ENCODE measurements around the gene ADAMTSL1.
"Not testable (repeated sequence)": the region's sequence is repeated elsewhere in the genome, so short reads cannot be mapped to it uniquely, and the experiment has no call there.

ADAMTSL1 gene

DNA sequence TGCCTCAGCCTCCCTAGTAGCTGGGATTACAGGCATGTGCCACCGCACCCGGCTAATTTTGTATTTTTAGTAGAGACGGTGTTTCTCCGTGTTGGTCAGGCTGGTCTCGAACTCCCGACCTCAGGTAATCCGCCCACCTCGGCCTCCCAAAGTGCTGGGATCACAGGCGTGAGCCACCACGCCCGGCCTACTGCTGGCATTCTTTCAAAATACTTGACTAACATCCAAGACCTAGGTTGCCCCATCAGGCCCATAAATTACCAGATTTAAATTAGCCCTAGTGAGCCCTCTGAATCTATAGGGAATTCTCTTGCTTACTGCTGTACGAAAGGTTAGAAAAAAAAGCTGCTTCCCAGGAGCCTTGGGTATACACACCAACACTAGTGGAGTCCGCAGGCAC is 456.7 kb downstream of the ADAMTSL1 start:
- H3K4me3 ChIP-seq (ENCODE audit: low read depth in 1 of 2, low read length in 2 of 2); H3K9ac ChIP-seq (ENCODE audit: low read depth in 1 of 2, low read length in 2 of 2); H3K27me3 ChIP-seq (ENCODE audit: control insufficient read depth in 1 of 2, insufficient read depth in 2 of 2, low read length in 2 of 2); H3K27ac ChIP-seq (ENCODE audit: low read depth, low read length); H3K4me1 ChIP-seq (ENCODE audit: control insufficient read depth in 1 of 2, insufficient read depth in 2 of 2, low read length in 2 of 2); H3K36me3 ChIP-seq (ENCODE audit: control insufficient read depth in 1 of 2, insufficient read depth in 2 of 2, low read length in 2 of 2); H3K9me3 ChIP-seq (ENCODE audit: control insufficient read depth in 1 of 2, low read length in 2 of 2): not testable (repeated sequence)

DNA sequence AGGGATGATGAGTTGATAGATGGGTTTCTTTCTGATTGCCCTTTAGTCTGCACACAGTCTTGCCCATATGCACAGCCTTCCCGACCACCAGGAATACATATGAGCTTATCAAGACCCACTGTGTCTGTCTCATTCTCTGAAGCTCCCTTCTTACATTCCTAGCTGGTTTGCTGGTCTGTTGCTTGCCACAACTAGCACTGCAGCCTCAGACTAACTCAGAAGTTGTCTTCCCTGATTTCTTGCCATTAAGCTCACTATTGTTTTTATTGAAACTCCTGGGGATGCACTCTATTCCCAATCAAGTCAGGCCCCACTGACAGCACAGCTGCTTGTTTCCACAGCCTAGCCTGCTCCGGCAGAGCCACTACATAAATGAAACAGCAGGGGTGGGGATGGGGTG is 461.6 kb downstream of the ADAMTSL1 start:
- Histone ChIP-seq H3K4me3 (ENCODE audit: low read depth in 1 of 2, low read length in 2 of 2) (no peak overlapping the region), H3K9me3 (ENCODE audit: control insufficient read depth in 1 of 2, low read length in 2 of 2) (no peaks in the 10 kb centered on the region), H3K4me1 (ENCODE audit: control insufficient read depth in 1 of 2, insufficient read depth in 2 of 2, low read length in 2 of 2) (no peaks in the 10 kb centered on the region), H3K27me3 (ENCODE audit: control insufficient read depth in 1 of 2, insufficient read depth in 2 of 2, low read length in 2 of 2) (no peaks in the 10 kb centered on the region), H3K9ac (ENCODE audit: low read depth in 1 of 2, low read length in 2 of 2) (no peak overlapping the region), H3K27ac (ENCODE audit: low read depth, low read length) (no peak overlapping the region), H3K36me3 (ENCODE audit: control insufficient read depth in 1 of 2, insufficient read depth in 2 of 2, low read length in 2 of 2) (no peaks in the 10 kb centered on the region)

DNA sequence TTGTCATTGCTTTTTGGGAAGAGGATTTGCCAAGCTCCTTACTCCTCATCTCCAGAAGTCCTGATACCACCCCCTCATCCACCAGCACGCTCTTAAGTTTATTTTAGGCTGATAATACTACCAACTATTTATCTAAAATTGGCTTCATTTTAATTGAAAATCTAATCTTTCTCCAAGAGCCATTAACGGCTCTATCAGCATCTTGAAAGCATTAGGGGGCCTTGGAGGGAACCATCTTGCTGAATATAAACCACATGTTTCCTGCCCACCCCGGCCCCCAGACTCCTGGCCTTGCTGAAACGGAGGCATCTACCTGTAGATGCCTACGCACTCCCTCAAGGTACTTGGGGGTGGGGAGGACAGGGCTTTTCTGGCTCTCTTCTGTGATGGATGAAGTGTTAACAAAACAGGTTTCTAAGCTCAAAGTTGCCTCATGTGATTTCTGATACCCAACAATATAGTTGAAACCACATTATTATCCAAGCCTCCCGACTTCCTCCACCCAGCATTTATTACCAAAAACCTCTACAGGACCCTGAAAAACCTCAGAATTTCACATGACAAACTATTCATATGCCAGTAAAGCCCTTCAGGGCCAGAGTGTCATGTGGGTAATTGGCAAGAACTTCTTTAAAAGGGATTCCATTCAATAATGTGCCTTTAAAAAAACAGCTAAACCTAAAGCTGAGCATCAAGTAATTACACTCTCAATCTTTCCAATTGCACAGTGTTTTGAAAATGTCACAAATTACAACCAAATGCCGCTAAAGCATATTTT is 462.3 kb downstream of the ADAMTSL1 start:
- H3K27ac ChIP-seq (ENCODE audit: low read depth, low read length), result no peak overlapping the region
- no peak overlapping the region for H3K4me3 ChIP-seq (ENCODE audit: low read depth in 1 of 2, low read length in 2 of 2)
- no peaks in the 10 kb centered on the region for H3K36me3 ChIP-seq (ENCODE audit: control insufficient read depth in 1 of 2, insufficient read depth in 2 of 2, low read length in 2 of 2)
- no peaks in the 10 kb centered on the region for H3K9me3 ChIP-seq (ENCODE audit: control insufficient read depth in 1 of 2, low read length in 2 of 2)
- H3K27me3 ChIP-seq (ENCODE audit: control insufficient read depth in 1 of 2, insufficient read depth in 2 of 2, low read length in 2 of 2), result no peaks in the 10 kb centered on the region
- no peaks in the 10 kb centered on the region for H3K4me1 ChIP-seq (ENCODE audit: control insufficient read depth in 1 of 2, insufficient read depth in 2 of 2, low read length in 2 of 2)
- H3K9ac ChIP-seq (ENCODE audit: low read depth in 1 of 2, low read length in 2 of 2), result no peak overlapping the region

DNA sequence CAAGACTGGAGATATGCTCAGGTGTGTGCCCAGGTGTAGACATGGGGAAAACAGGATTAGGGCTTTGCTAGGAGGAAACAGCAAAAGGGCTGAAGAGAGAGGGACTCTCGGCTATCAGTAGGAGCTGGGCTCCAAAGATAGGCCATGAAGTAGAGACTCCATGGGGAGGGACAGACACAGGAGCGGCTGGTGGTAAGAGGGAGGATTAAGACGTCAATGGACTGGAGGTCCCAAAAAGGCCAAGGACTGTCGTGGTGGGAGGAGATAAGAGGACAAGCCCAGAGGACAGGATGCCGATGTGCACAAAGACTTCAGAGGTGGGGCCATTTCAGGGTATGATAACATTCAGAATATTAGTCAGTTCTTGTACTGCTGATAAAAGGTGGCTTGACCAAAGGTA is 466.0 kb downstream of the ADAMTSL1 start:
- Histone ChIP-seq H3K9me3 (ENCODE audit: control insufficient read depth in 1 of 2, low read length in 2 of 2) (no peaks in the 10 kb centered on the region), H3K36me3 (ENCODE audit: control insufficient read depth in 1 of 2, insufficient read depth in 2 of 2, low read length in 2 of 2) (no peaks in the 10 kb centered on the region), H3K27ac (ENCODE audit: low read depth, low read length) (no peak overlapping the region), H3K4me3 (ENCODE audit: low read depth in 1 of 2, low read length in 2 of 2) (no peak overlapping the region), H3K9ac (ENCODE audit: low read depth in 1 of 2, low read length in 2 of 2) (no peak overlapping the region), H3K27me3 (ENCODE audit: control insufficient read depth in 1 of 2, insufficient read depth in 2 of 2, low read length in 2 of 2) (no peaks in the 10 kb centered on the region), H3K4me1 (ENCODE audit: control insufficient read depth in 1 of 2, insufficient read depth in 2 of 2, low read length in 2 of 2) (no peaks in the 10 kb centered on the region)

DNA sequence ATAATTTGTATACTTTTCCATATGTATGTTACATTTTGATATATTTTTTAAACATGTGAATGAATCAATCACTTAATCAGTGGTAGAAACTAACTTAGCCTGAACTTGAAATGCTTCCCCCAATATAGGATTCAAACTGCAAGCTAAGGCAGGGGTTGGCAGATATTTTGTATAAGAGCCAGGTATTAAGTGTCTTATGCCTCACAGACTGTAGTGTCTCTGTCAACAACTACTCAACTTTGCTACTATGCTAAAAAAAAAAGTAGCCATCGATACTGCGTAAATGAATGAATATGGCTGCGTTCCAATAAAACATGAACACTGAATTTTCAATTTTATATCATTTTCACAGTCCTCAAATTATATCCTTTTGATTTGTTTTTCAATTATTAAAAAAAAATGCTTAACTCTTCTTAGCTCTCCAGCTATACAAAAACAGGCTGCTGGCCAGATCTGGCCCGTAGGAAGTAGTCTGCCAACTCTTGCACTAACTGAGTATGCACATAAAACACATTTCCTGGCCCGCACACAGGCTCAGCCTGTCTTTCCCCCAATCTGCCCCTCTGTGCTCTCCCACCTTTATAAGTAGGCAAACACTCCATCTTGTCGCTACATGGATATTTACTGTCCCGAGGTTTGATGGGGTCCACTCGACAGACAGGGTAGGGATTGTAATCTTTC is 467.2 kb downstream of the ADAMTSL1 start:
- H3K4me1 ChIP-seq (ENCODE audit: control insufficient read depth in 1 of 2, insufficient read depth in 2 of 2, low read length in 2 of 2), result no peaks in the 10 kb centered on the region
- no peaks in the 10 kb centered on the region for H3K36me3 ChIP-seq (ENCODE audit: control insufficient read depth in 1 of 2, insufficient read depth in 2 of 2, low read length in 2 of 2)
- H3K4me3 ChIP-seq (ENCODE audit: low read depth in 1 of 2, low read length in 2 of 2), result no peak overlapping the region
- H3K27ac ChIP-seq (ENCODE audit: low read depth, low read length), result no peak overlapping the region
- H3K9me3 ChIP-seq (ENCODE audit: control insufficient read depth in 1 of 2, low read length in 2 of 2), result no peaks in the 10 kb centered on the region
- no peaks in the 10 kb centered on the region for H3K27me3 ChIP-seq (ENCODE audit: control insufficient read depth in 1 of 2, insufficient read depth in 2 of 2, low read length in 2 of 2)
- no peak overlapping the region for H3K9ac ChIP-seq (ENCODE audit: low read depth in 1 of 2, low read length in 2 of 2)

DNA sequence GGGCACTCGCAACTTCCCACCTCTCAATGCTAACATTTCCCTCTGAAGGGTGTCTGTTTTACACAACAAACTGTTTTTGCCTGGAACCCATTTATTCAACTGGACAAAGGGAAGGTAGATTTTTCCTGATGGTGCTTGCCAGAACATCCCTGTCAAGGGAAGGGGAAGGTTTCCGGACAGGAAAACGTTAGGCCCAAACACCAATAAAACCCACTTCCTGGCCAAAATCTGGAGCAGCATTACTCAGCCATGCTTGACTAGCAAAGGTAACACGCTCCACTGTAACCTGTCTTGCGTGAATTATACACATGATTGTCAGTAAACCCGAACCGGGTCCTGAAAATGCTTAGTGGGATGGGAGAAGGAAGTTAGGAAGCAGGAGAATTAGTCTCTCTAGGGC is 468.8 kb downstream of the ADAMTSL1 start:
- no peaks in the 10 kb centered on the region for H3K9me3 ChIP-seq (ENCODE audit: control insufficient read depth in 1 of 2, low read length in 2 of 2)
- H3K4me3 ChIP-seq (ENCODE audit: low read depth in 1 of 2, low read length in 2 of 2), result no peak overlapping the region
- no peak overlapping the region for H3K27ac ChIP-seq (ENCODE audit: low read depth, low read length)
- no peaks in the 10 kb centered on the region for H3K36me3 ChIP-seq (ENCODE audit: control insufficient read depth in 1 of 2, insufficient read depth in 2 of 2, low read length in 2 of 2)
- no peaks in the 10 kb centered on the region for H3K4me1 ChIP-seq (ENCODE audit: control insufficient read depth in 1 of 2, insufficient read depth in 2 of 2, low read length in 2 of 2)
- H3K27me3 ChIP-seq (ENCODE audit: control insufficient read depth in 1 of 2, insufficient read depth in 2 of 2, low read length in 2 of 2), result no peaks in the 10 kb centered on the region
- H3K9ac ChIP-seq (ENCODE audit: low read depth in 1 of 2, low read length in 2 of 2), result no peak overlapping the region

DNA sequence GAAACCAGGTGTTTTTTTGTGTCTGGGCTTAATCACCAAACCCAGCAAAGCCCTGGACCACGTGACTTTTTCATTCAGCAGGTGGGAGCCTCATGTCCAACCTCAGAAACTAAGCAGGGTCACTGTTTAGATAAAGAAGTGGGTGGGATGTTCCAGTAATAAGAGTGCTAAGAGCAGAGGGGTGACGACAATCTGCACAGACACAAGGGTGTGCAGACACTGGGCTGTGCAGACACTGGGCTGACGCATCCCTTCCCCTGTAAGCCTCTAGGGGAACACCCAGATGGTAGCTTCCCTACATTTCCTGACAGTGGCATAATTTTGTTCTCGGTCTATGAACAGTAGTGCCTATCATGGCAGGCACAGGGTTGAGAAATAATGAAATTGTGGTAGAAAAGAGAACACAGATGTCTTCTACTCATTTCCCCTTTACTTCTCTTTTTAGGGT is 474.0 kb downstream of the ADAMTSL1 start:
- H3K9ac ChIP-seq (ENCODE audit: low read depth in 1 of 2, low read length in 2 of 2), result no peak overlapping the region
- no peak overlapping the region for H3K4me3 ChIP-seq (ENCODE audit: low read depth in 1 of 2, low read length in 2 of 2)
- no peak overlapping the region for H3K27ac ChIP-seq (ENCODE audit: low read depth, low read length)
- no peaks in the 10 kb centered on the region for H3K27me3 ChIP-seq (ENCODE audit: control insufficient read depth in 1 of 2, insufficient read depth in 2 of 2, low read length in 2 of 2)
- no peaks in the 10 kb centered on the region for H3K9me3 ChIP-seq (ENCODE audit: control insufficient read depth in 1 of 2, low read length in 2 of 2)
- no peaks in the 10 kb centered on the region for H3K36me3 ChIP-seq (ENCODE audit: control insufficient read depth in 1 of 2, insufficient read depth in 2 of 2, low read length in 2 of 2)
- H3K4me1 ChIP-seq (ENCODE audit: control insufficient read depth in 1 of 2, insufficient read depth in 2 of 2, low read length in 2 of 2), result no peaks in the 10 kb centered on the region

DNA sequence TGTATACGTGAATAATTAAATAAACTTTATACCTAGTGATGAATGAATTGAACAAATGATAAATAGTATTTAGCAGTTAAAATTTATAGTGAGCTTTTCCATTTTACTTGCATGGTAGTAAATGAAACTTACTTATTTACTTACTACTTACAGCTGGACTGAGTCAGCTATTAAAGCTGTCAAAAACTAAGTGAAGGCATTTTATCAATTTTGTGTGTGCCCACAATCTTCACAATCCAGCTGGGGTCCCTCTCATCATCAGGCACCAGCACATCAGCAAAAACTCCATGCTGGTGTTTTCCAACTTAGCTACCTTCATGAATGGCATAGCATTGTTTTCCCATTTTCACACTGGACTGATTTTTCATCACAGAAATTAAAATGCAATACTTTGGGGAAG is 478.0 kb downstream of the ADAMTSL1 start:
- H3K27ac ChIP-seq (ENCODE audit: low read depth, low read length), result no peak overlapping the region

DNA sequence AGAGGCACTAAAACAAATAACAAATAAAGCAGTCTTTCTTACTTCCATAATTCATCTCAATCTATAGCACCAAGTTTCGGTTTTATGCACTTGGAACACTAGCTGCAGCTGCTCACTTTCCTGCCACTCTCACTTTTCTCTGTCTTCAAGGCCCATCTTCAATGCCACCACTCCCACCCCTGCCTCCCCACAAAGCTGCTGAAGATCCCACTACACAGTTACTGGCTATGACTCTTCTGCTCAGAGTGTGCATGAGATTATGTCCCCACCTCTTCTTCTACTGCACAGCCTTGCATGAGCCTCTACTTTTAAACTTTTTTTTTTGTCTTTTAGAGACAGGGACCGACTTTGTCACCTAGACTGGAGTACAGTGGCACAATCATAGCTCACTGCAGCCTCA is 481.7 kb downstream of the ADAMTSL1 start:
- Histone ChIP-seq H3K27ac (ENCODE audit: low read depth, low read length) (no peak overlapping the region), H3K9ac (ENCODE audit: low read depth in 1 of 2, low read length in 2 of 2) (no peak overlapping the region), H3K27me3 (ENCODE audit: control insufficient read depth in 1 of 2, insufficient read depth in 2 of 2, low read length in 2 of 2) (no peaks in the 10 kb centered on the region), H3K4me1 (ENCODE audit: control insufficient read depth in 1 of 2, insufficient read depth in 2 of 2, low read length in 2 of 2) (no peaks in the 10 kb centered on the region), H3K4me3 (ENCODE audit: low read depth in 1 of 2, low read length in 2 of 2) (no peak overlapping the region), H3K9me3 (ENCODE audit: control insufficient read depth in 1 of 2, low read length in 2 of 2) (no peaks in the 10 kb centered on the region), H3K36me3 (ENCODE audit: control insufficient read depth in 1 of 2, insufficient read depth in 2 of 2, low read length in 2 of 2) (no peaks in the 10 kb centered on the region)

More for the DNA sequence above, 478.0 kb downstream of the ADAMTSL1 start:
- Histone ChIP-seq H3K36me3 (ENCODE audit: control insufficient read depth in 1 of 2, insufficient read depth in 2 of 2, low read length in 2 of 2) (no peaks in the 10 kb centered on the region), H3K27me3 (ENCODE audit: control insufficient read depth in 1 of 2, insufficient read depth in 2 of 2, low read length in 2 of 2) (no peaks in the 10 kb centered on the region), H3K4me1 (ENCODE audit: control insufficient read depth in 1 of 2, insufficient read depth in 2 of 2, low read length in 2 of 2) (no peaks in the 10 kb centered on the region), H3K9me3 (ENCODE audit: control insufficient read depth in 1 of 2, low read length in 2 of 2) (no peaks in the 10 kb centered on the region), H3K9ac (ENCODE audit: low read depth in 1 of 2, low read length in 2 of 2) (no peak overlapping the region), H3K4me3 (ENCODE audit: low read depth in 1 of 2, low read length in 2 of 2) (no peak overlapping the region)

Measured in duodenal mucosa (tissue), 2 donors.